ENCODE results near the gene NPEPPS.
A peak's percentile ranks its signal among the peaks of the same experiment; 100 is the strongest.

The NPEPPS gene

DNA sequence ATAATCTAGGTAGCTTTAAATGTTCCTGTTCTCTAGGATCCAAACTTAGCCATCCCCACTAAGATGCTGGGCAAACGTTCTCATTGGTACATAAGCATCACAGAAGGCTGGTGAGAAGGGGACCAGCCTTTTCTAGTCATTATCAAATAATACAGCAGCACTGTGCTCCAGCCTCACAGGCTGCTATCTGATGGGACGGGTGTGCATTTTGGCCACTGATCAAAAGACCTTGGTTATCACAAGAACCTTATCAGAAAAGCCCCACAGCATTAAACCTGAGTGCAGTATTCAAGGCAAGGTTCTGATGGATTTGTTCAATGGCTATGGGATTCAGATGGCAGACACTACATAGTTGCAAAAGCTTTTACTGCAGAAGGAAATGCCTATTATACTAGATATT lies 99.7 kb downstream of the NPEPPS start:
- no peak for DNase-seq

DNA sequence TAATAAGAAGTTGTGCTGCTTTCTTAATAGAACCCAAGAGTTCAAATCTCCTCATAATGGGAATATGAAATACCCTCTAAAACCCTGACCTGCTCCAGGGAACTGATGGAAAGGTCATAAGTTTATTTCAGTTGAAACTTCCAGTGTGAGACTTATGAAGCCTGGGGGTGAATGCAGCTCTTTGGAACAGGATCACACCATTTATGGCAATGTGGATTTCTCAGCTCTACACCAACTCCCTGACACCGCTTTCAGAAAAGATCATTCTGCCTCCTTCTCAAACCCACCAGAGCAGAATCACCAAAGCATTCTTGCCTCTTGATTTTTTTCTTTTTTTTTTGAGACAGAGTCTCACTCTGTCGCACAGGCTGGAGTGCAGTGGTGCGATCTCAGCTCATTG lies 102.1 kb downstream of the NPEPPS start:
- DNase-seq, result no peak

DNA sequence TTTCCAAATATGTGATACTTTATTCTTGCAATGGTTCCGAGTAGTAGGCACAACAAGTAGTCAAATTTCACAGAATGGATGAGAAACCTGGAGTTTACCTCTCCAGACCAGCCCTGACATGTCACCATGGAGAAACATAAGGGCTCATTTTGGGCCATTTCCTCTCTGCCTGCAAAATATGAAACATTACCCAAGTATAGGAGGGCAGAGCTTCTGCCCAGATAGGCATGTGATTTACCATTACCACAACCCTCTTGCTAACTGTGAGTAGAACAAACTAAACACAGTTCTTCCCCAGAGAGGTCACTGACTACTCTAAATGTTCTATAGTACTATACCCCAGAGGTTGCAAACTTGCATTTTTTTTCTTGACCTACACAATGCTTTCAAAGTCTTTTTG lies 103.1 kb downstream of the NPEPPS start:
- DNase-seq, result no peak

DNA sequence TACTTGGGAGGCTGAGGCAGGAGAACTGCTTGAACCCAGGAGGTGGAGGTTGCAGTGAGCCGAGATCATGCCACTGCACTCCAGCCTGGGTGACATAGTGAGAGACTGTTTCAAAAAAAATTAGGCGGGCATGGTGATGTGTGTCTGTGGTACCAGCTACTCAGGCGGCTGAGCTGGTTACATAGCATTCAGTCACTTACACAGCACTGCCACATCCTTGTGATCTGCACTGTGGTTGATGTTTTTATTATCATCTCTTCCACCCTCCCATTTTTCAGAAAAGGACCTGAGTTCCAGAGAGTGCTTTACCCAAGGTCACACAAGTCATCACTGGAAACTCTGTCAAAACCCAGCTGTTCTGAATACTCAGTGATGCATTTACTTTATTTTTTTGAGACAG lies 104.0 kb downstream of the NPEPPS start:
- no peak for DNase-seq

DNA sequence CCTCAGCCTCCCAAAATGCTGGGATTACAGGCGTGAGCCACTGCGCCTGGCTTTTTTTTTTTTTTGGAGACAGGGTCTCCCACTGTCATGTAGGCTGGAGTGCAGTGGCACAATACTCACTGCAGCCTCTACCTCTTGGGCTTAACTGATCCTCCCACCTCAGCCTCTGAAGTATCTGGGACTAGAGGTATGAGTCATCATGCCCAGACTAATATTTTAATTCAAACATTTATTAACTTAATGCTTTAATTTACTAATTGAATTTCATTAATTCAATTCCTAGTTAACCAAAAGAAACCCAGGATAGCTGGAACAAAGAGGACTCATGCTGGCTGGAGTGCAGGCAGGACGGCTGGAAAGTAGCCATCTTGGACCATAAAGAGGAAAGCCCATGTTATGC lies 104.8 kb downstream of the NPEPPS start:
- DNase-seq, result no peak

DNA sequence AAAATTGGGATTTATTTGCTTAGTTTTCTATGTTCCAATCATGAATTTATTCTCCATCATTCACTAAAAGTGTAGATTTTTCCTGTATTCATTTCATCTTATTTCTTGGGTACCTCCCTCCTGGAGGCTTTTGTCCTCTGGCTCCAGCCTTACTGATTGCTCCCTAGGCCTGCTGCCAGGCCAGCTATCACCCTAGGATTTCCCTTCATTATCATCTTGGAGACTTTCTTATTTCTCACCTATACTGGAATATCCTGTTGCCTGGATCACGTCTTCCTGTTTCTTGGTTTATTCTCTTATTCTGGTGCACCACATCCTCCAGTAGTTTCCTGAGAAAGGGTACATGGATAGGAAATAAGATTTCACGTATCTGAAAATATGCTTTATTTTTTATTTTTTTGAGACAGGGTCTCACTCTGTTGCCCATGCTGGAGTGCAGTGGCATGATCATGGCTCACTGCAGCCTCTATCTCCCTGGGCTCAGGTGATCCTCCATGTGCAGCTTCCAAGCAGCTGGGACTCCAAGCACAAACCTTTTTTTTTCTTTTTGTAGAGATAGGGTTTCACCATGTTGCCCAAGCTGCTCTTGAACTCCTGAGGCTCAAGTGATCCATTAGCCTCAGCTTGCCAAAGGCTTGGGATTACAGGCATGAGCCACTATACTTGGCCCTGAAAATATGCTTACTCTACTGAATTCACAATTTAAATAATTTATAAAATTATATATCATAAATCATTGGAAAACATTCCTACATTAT lies 105.5 kb downstream of the NPEPPS start:
- DNase-seq, result no peak

DNA sequence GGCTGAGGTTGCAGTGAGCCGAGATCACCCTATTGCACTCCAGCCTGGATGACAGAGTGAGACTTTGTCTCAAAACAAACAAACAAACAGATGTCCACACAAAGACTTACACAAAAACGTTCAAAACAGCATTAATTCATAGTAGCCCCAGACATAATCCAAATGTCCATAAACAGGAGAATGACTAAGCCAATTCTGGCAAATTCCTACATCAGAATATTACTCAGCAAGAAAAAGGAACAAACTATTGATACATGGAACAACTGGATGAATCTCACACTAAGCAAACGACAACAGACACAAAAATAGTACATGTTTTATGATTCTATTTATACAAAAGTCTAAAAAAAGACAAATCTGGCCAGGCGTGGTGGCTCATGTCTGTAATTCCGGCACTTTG lies 108.0 kb downstream of the NPEPPS start:
- no peak for DNase-seq

DNA sequence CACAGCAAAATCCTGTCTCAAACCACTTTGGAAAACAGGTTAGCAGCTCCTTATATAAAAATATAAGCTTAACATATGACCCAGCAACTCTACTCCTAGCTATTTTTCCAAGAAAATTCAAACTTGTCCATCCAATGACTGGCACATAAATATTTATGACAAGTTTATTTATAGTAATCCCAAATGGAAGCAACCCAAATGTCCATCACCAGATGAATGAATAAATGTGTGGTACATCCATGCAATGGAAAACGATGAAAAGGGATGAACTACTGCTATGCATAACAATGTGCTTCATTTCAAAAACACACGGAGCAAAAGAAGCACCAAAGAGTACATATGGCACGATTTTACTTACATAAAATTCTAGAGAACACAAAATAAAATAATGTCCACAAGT lies 109.2 kb downstream of the NPEPPS start:
- DNase-seq, result no peak

DNA sequence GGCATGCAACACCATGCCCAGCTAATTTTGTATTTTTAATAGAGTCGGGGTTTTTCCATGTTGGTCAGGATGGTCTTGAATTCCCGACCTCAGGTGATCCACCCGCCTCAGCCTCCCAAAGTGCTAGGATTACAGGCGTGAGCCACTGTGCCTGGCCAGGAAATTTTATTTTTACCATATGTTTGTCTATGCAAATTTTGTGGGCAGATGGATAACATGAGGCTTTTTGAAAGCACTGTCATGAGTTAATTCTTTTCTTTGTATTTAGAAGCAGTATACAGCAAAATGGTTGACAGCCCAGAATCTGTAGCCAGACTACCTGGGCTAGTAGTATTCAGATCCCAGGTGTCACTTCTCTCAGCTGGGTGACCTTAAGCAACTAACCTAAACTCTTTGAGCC lies 110.3 kb downstream of the NPEPPS start:
- DNase-seq, result no peak

DNA sequence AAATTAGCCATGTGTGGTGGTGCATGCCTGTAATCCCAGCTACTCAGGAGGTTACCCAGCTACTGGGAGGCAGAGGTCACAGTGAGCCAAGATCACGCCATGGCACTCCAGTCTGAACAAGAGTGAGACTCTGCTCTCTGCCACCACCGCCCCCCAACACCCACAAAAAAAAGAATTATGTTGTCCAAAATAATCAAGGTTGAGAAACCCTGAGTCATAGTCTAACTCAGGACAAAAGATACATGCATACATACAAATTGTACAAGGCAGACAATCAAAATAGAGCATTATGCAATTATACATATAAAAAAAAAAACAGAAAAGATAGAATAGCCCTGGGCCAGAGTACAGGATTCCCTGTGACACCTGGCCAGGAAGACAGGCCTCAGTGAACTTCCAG lies 112.2 kb downstream of the NPEPPS start:
- no peak for DNase-seq

DNA sequence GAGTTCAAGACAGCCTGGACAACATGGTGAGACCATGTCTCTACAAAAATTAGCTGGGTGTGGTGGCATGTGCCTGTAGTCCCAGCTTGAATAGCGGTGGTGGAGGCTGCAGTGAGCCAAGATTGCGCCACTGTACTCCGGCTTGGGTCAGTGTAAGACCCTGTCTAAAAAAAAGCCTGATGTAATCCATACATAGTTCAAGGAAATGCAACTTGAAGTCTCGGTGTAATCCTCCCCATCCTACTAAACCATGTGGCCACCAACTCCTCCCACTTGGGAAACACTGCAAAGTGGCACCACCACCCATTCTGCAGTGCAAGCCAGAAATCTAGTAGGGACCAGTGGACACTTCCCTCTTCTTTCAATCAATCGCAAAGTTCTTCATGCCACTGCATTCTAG lies 113.4 kb downstream of the NPEPPS start:
- no peak for DNase-seq

DNA sequence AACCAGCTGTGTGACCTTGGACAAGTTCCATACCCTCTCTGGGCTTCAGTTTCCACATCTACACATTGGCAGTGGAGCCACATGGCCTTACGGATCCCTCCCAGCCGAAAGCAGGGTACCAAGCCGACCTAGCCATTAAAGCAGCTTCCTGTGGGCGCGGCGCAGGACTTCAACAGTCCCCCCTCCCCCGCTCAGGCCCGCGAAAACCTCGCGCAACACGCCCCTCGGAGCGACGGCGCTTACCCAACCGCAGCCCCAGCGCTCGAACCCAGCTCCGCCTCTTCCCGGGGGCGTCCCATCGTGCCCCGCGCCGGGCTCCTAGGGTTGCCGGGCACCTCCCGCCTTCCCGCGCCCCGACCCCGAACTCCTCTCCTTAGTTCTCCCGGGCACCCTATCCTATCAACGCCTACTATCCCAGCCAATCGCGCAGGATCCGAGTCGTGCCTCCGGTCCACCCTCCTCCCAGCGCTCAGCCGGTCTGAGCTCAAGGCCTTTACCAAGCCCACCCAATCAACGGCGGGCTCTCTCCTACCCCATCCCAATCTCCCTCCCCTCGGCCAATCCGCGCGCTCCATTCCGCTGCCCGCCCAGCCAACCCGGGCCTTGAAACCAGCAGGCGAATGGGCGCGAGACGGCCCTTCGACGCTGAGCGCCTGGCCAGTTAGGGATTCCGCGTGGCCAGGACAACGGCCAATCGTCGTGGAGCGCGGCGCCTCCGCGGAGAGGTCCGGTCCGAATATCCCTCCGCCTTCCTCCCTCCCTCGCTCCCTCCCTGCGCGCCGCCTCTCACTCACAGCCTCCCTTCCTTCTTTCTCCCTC lies 118.5 kb downstream of the NPEPPS start, which contains the start of gene KPNB1:
Gene KPNB1 (plus strand): TSS at position 767 of the 819 bp plus-strand sequence. CDS start 326 bp downstream, outside the sequence.
- DNase-seq, result peak; percentile 97

DNA sequence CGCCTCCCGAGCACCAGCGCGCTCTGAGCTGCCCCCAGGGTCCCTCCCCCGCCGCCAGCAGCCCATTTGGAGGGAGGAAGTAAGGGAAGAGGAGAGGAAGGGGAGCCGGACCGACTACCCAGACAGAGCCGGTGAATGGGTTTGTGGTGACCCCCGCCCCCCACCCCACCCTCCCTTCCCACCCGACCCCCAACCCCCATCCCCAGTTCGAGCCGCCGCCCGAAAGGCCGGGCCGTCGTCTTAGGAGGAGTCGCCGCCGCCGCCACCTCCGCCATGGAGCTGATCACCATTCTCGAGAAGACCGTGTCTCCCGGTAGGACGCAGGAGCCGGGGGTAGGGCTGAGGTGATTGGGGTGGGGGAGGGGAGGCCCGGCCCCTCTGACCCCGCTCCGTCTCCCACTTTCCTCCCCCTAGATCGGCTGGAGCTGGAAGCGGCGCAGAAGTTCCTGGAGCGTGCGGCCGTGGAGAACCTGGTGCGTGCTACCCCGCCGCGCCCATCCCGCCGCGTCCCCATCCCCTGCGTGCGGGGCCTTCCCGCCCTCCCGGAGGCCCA lies 119.1 kb downstream of the NPEPPS start:
- no peak for DNase-seq

DNA sequence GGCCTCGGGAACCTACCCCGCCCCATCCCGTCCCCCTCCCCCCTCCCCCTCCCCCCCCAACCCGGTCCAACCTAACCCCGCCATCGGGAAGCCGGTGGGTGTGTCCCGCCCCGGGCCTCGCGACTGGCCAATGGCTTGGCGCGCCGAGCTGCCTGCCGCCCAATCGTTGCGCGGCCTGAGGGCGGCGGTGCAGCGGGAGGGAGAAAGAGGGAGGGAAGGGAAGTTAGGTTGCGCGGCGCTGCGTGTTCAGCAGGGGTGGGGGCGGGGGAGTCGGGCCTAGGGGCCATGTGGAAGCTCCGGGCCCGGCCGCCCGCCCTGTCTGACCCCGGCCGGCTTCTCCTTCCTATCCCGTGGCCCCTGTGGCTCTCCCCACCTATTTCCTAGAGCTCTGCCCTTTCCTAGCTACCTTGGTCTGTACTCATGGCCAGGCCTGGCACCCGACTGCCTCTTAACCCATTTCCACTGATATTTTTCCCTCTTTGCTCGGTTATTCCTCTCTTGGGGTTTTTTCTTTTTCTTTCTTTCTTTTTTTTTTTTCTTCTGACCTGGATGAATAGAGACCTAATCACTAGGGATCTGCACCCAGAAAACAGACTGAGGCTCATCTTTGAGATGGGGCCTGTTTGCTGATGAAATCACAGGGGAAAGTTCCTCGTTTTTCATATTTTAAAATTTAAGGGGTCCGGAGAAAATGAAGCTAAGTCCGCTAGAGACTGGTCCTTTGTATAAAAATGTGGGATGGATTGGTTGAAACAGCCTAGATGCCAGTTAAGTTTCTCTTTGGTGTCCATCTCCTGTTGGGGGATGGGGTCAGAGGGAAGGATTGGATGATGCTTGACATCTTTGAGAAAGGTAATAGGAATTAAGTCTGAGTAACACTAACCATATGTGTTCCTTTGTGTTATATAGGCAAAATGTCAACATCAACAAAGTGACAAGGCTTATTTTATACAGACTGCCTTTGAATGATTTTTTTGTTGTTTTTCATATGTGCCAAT lies 119.9 kb downstream of the NPEPPS start:
- peak; percentile 79 for DNase-seq

DNA sequence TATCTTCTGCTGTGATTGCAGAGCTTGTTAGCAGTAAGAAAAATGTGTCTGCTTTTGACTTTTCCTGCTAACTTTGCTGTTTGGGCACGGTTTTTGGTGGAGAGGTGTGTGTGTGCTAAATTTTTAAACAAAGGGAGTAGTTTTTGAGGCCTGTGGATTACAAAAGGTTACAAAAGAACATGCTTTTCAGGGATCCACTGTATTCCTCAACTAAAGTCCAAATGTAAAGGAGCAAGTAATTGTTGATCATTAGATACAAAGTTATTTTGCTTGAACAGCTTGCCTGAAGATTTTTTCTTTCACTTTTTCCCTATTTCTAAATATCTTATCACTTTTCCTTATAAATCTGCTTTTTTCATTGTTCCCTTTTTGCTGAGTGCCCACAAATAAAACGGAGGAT lies 120.8 kb downstream of the NPEPPS start:
- no peak for DNase-seq

DNA sequence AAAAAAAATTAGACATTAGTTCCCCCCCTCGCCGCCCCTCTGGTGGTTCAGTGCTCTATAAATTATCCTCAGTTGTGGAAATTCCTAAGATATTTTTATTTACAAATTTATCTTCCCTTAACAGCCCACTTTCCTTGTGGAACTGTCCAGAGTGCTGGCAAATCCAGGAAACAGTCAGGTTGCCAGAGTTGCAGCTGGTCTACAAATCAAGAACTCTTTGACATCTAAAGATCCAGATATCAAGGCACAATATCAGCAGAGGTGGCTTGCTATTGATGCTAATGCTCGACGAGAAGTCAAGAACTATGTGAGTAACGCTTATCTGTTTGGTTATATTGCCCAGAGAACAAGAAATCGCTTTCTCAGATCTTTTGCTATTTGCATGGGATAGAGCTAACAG lies 121.7 kb downstream of the NPEPPS start:
- DNase-seq, result no peak

DNA sequence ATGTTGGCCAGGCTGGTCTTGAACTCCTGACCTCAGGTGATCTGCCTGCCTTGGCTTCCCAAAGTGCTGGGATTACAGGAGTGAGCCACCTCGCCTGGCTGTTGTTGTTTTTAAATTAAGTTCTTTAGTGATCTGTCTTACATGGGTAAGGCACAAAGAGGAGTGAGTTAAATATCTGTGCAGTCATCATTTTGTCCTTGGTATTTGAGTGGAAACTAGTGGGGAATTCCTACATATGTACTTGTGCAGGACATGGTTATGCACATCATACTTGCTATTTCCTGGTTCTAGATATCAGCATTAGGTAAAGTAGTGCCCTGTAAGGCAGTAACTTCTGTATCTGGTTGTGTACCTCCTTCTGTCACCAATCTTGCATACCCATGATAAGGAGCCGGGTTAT lies 122.5 kb downstream of the NPEPPS start:
- DNase-seq, result no peak

DNA sequence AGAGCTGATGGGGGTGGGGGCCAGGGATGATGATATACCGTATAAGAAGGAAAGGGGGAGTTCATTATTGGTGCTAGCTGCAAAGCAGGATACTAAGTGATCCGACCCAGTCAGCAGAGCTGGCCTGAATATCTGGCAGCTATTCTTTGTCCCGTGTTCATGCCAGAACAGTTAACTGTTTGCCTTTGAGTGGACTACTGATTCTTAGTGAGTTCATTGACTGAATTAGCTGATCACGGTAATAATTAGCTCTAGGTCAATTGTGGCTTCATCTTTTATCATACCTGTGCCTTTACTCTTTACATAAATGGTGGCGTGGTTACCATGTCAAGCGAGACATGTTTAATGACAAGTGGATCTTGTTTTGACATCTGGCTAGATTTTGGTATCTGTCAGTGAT lies 124.1 kb downstream of the NPEPPS start:
- no peak for DNase-seq

DNA sequence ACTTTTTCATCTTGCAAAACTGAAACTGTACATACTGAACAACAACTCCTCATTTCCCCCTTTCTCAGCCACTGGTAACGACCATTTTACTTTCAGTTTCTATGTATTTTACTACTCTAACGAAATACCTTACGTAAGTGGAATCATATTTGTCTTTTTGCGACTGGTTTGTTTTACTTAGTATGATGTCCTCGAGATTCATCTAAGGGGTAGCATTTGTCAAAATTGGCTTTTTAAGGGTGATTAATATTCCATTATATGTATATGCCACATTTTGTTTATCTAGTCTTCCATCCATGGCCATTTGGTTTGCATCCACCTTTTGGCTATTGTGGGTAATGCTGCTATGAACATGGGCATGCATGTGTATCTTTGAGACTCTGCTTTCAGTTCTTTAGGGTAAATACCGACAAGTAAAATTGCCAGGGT lies 129.2 kb downstream of the NPEPPS start:
- DNase-seq, result no peak

DNA sequence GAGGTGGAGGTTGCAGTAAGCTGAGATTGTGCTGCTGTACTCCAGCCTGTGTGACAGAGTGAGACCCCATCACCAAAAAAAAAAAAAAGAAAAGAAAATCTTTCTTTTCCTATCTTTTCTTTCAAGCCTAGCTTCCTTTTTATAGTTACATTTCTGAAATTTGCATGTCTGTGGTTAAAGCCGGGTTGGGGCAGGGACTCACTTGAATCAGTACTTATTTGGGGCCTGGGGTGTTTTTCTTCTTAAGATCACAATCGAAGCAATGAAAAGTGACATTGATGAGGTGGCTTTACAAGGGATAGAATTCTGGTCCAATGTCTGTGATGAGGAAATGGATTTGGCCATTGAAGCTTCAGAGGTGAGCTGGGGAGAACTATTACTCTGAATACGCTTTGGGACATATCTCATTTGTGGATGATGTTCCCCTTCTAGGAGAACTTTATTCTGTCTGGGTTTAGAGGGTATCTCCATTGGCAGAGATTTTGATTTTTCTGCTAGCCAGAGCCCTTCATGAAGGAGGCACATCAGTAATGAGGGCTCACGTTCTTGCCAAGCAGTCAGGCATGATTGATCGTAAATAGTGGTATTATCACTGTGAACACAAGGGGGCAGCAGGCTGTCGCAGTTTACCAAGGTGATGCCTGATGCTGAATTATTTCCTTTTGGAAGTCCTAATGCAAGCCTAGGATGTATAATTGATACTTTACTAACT lies 133.2 kb downstream of the NPEPPS start:
- DNase-seq, result no peak

DNA sequence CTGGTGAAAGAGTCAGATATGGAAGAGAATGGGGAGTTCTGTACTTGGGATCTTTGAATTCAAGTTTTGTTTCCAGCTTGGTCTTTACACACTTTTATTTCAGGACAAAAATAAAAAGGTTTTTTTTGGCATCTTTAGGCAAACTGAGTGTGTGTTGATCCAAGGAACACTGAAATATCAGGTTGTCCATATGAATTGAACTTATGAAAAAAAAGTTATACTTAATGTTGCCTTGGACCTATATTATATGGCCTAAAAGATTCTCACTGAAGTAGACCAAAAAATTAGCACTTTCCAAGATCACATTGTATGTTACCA lies 133.7 kb downstream of the NPEPPS start:
- DNase-seq, result no peak

DNA sequence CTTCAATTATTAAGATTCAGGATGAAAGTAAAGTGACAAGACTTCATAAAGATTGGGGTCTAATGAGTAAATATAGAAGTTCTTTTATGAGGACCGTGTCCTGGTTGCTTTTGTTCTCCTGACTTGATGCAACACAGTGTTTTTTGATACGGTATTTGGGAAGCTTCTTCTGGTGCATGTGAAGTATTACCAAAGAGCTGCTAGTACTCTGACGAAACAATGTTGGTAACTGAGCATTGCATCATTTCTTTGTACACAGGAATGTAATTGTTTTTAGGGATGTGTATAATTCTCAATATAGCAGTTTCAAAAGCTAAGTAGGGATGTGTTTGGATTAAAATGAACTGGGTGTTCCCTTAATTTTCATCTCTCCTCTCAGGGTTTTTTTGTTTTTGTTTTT lies 134.7 kb downstream of the NPEPPS start:
- DNase-seq, result no peak

Measured in GOT3 (cell line).